Inflammatory macrophage treated with lipopolysaccharide for 1 hour (primary cell): ENCODE data around the gene KASH5.
"Not testable (repeated sequence)": the region's sequence is repeated elsewhere in the genome, so short reads cannot be mapped to it uniquely, and the experiment has no call there.

ENCODE experiments used
- DNase-seq, 2 donors: peaks; one replicate each; pipeline ENCODE4 v3.0.0-alpha.2; 2020 to 2022

The KASH5 gene

GRCh38 chr19:49439836-49440235, 51.8 kb downstream of the KASH5 start:
- DNase-seq = no peak

GRCh38 chr19:49440439-49441209, 52.6 kb downstream of the KASH5 start:
- no peak for DNase-seq

- DNase-seq = peak in 1 of 2 donors; percentile 49
These were observed 53.3 kb downstream of the KASH5 start, which contains the start of gene SLC17A7 for GRCh38 chr19:49441210-49441959. TSS of gene SLC17A7 (minus strand) at chr19:49441527. CDS start at chr19:49441379, 148 bp downstream.

GRCh38 chr19:49441960-49442350, 53.9 kb downstream of the KASH5 start:
- no peak for DNase-seq

GRCh38 chr19:49442354-49442753, 54.3 kb downstream of the KASH5 start:
- no peak for DNase-seq

GRCh38 chr19:49442771-49443365, 54.8 kb downstream of the KASH5 start:
- peak; percentile 74 to 81 for DNase-seq

- peak; percentile 92 to 95 for DNase-seq
These were observed 55.5 kb downstream of the KASH5 start for GRCh38 chr19:49443366-49444099.

- not testable (repeated sequence) for DNase-seq
These were observed 56.2 kb downstream of the KASH5 start for GRCh38 chr19:49444100-49444700.

- DNase-seq = no peak
These were observed 57.9 kb downstream of the KASH5 start for GRCh38 chr19:49445997-49446396.

- DNase-seq = no peak
These were observed 59.7 kb downstream of the KASH5 start for GRCh38 chr19:49447485-49448431.

- no peak for DNase-seq
These were observed 60.4 kb downstream of the KASH5 start for GRCh38 chr19:49448432-49448786.

- DNase-seq = no peak
These were observed 62.4 kb downstream of the KASH5 start for GRCh38 chr19:49450405-49450804.

GRCh38 chr19:49451430-49452181, 63.6 kb downstream of the KASH5 start, which contains the start of gene PIH1D1:
TSS of gene PIH1D1 (minus strand) at chr19:49451814. CDS start at chr19:49451574, 240 bp downstream.
- DNase-seq = peak; percentile 99

GRCh38 chr19:49453013-49453756, 65.1 kb downstream of the KASH5 start, which contains the start of gene ALDH16A1:
TSS of gene ALDH16A1 (plus strand) at chr19:49453225. CDS start at chr19:49453332, 107 bp downstream.
- DNase-seq = peak; percentile 98 to 99

- no peak for DNase-seq
These were observed 65.8 kb downstream of the KASH5 start for GRCh38 chr19:49453757-49454240.

GRCh38 chr19:49455773-49456172, 67.7 kb downstream of the KASH5 start:
- no peak for DNase-seq

- peak in 1 of 2 donors; percentile 61 for DNase-seq
These were observed 68.3 kb downstream of the KASH5 start for GRCh38 chr19:49456326-49456725.

GRCh38 chr19:49458567-49458903, 70.5 kb downstream of the KASH5 start:
- no peak for DNase-seq

GRCh38 chr19:49459388-49459787, 71.3 kb downstream of the KASH5 start:
- DNase-seq = no peak
